ENCODE measurements around the gene SKIDA1.
"Not testable (repeated sequence)": the region's sequence is repeated elsewhere in the genome, so short reads cannot be mapped to it uniquely, and the experiment has no call there.

GRCh38 chr10:21574514-21574913, 49.0 kb upstream of the SKIDA1 start:
- TF ChIP-seq GABPA (IDR thresholded peaks at IDR 0.05; ENCODE audit: low read depth); REST (IDR thresholded peaks at IDR 0.05; ENCODE audit: insufficient replicate concordance, low read depth); CTCF (IDR thresholded peaks at IDR 0.05; ENCODE audit: insufficient read depth, low read length); POLR2AphosphoS5 (IDR thresholded peaks at IDR 0.05; ENCODE audit: low read depth); SPI1 (IDR thresholded peaks at IDR 0.05; ENCODE audit: borderline replicate concordance, low read depth): not testable (repeated sequence)
